RWPE2 (cell line): ENCODE results near the gene GJA3.

ENCODE experiments used
- ATAC-seq: fragments of 200-7000 bp; cut with Tn5 transposase; 3 replicates; pipeline ENCODE4 v1.9.1; 2021; ENCODE audit warnings: low read depth
- DNase-seq: peaks from one replicate; pipeline ENCODE4 v3.0.0-alpha.2; 2020; ENCODE audit warnings: low spot score
- H3K27ac ChIP-seq: fragments of 450-650 bp; 2 replicates; pipeline ENCODE4 v1.5.1; 2017; ENCODE audit warnings: mild to moderate bottlenecking; ENCODE audit not compliant: poor library complexity, severe bottlenecking
- H3K27me3 ChIP-seq: fragments of 250-450 bp; sonication (Bioruptor Pico); 2 replicates; pipeline ENCODE4 v1.5.1; 2021; ENCODE audit warnings: mild to moderate bottlenecking, moderate library complexity; ENCODE audit not compliant: insufficient read depth, poor library complexity, severe bottlenecking
- H3K36me3 ChIP-seq: fragments of 250-450 bp; sonication (Bioruptor Pico); 2 replicates; pipeline ENCODE4 v1.5.1; 2020; ENCODE audit warnings: low read depth, mild to moderate bottlenecking, moderate library complexity
- H3K4me1 ChIP-seq: fragments of 250-450 bp; sonication (Bioruptor Pico); 2 replicates; pipeline ENCODE4 v1.5.1; 2021; ENCODE audit warnings: mild to moderate bottlenecking, moderate library complexity; ENCODE audit not compliant: insufficient read depth, poor library complexity, severe bottlenecking
- H3K4me3 ChIP-seq: fragments of 250-450 bp; sonication (Bioruptor Pico); 2 replicates; pipeline ENCODE4 v1.5.1; 2021; ENCODE audit warnings: mild to moderate bottlenecking, moderate library complexity; ENCODE audit not compliant: severe bottlenecking
- H3K9me3 ChIP-seq: fragments of 250-450 bp; sonication (Bioruptor Pico); 2 replicates; pipeline ENCODE4 v1.5.1; 2021; ENCODE audit warnings: mild to moderate bottlenecking, moderate library complexity; ENCODE audit not compliant: severe bottlenecking
- CTCF ChIP-seq: fragments of 450-650 bp; IDR thresholded peaks from one replicate; pipeline ENCODE4 v1.5.1; 2017; ENCODE audit warnings: mild to moderate bottlenecking, moderate library complexity; ENCODE audit not compliant: poor library complexity, severe bottlenecking

The GJA3 gene

GRCh38 chr13:20177049-20177831 lies 16.4 kb upstream of the GJA3 start:
- no peak overlapping the region for H3K4me3 ChIP-seq
- H3K9me3 ChIP-seq = no peaks in the 10 kb centered on the region
- no peaks in the 10 kb centered on the region for H3K36me3 ChIP-seq
- ATAC-seq (no peak), DNase-seq (no peak)
- no peak for TF ChIP-seq CTCF
- H3K27me3 ChIP-seq = no peaks in the 10 kb centered on the region
- no peak overlapping the region for H3K27ac ChIP-seq
- peaks cover 11% of the 10 kb centered on the region for H3K4me1 ChIP-seq

DNA sequence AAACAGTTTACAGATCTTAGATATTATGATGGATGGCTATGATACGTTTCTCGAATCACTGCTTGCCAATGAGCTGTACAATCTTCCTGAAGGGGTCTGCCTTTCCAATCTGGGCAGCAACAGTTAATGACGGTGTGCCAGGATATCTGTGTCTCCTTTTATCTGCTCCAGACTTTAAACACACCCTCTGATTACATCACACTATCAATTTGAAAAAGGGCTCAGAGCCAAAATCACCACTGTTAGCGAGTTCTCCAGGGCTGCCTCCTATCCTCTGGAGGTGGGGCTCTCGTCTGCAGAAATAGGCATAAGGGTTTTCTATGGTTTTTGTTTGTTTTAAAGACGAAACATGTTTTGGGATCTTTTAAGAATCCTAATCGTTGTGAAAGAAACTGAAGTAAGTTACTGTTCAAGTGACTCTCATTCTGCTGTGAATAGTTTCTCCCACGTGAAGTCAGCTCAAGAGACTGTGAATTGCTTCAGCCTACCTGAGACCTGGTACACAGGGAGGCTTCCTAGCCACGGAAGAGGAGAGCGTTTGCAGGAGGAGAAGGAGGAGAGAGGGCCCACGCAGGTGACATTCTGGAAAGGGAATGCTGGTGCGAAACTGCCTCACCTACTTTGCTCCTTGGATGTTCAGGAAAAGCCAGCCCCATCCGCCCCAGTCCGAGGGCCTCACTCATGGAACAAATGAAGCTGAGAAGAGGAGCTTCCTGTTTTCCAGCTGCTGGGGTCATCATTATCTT lies 15.2 kb upstream of the GJA3 start:
- Histone ChIP-seq H3K4me3 (no peak overlapping the region), H3K9me3 (no peaks in the 10 kb centered on the region), H3K27me3 (no peaks in the 10 kb centered on the region), H3K27ac (no peak overlapping the region), H3K4me1 (peaks cover 11% of the 10 kb centered on the region), H3K36me3 (no peaks in the 10 kb centered on the region)
- no peak for ATAC-seq
- DNase-seq = no peak
- no peak for TF ChIP-seq CTCF

- Histone ChIP-seq H3K9me3 (no peaks in the 10 kb centered on the region), H3K4me3 (no peak overlapping the region), H3K36me3 (no peaks in the 10 kb centered on the region), H3K27me3 (no peaks in the 10 kb centered on the region), H3K27ac (no peak overlapping the region), H3K4me1 (peaks cover 11% of the 10 kb centered on the region)
- TF ChIP-seq CTCF = no peak
- ATAC-seq (no peak), DNase-seq (no peak)
Measured at GRCh38 chr13:20175406-20175794, 14.5 kb upstream of the GJA3 start.

- DNase-seq = peak; percentile 88
- peaks cover 11% of the 10 kb centered on the region for H3K4me1 ChIP-seq
- no peaks in the 10 kb centered on the region for H3K36me3 ChIP-seq
- TF ChIP-seq CTCF = no peak
- no peak overlapping the region for H3K27ac ChIP-seq
- no peak overlapping the region for H3K4me3 ChIP-seq
- no peaks in the 10 kb centered on the region for H3K9me3 ChIP-seq
- no peaks in the 10 kb centered on the region for H3K27me3 ChIP-seq
- ATAC-seq = peak; percentile 93
Measured at GRCh38 chr13:20174656-20175405, 14.0 kb upstream of the GJA3 start.
